ENCODE results near the gene ABCF1. TPM values are rescaled to one million over a fixed set of nuclear protein-coding genes. Genes with fewer than 3 reads are reported as not detected.

ABCF1 gene
- total RNA-seq, 4 donors from 2014 or later, result 41.7 to 46.4 (median 45.0) TPM

DNA sequence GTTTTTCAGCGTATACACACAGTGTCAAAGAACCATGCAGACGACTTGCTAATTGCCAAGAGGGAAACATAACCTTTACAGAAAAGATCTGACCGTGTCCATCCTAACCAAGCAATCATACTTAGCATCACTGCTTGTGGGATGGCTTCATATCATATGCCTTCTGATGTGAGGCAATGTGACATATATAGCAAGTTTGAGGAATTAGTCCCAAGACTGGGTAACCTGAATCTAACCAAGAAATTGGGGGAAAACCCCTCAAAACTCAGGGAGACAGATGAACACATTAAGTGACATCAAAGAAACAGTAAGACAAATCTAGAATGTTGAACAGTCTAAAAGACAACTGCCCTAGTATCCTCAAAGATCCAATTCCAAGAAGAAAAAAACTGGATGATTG, 33.3 kb upstream of the ABCF1 start:
- TF ChIP-seq POLR2A (IDR thresholded peaks at IDR 0.05) (no peak), EP300 (IDR thresholded peaks at IDR 0.05) (no peak), POLR2AphosphoS5 (IDR thresholded peaks at IDR 0.05) (no peak)
- TF ChIP-seq, protein P1, sequence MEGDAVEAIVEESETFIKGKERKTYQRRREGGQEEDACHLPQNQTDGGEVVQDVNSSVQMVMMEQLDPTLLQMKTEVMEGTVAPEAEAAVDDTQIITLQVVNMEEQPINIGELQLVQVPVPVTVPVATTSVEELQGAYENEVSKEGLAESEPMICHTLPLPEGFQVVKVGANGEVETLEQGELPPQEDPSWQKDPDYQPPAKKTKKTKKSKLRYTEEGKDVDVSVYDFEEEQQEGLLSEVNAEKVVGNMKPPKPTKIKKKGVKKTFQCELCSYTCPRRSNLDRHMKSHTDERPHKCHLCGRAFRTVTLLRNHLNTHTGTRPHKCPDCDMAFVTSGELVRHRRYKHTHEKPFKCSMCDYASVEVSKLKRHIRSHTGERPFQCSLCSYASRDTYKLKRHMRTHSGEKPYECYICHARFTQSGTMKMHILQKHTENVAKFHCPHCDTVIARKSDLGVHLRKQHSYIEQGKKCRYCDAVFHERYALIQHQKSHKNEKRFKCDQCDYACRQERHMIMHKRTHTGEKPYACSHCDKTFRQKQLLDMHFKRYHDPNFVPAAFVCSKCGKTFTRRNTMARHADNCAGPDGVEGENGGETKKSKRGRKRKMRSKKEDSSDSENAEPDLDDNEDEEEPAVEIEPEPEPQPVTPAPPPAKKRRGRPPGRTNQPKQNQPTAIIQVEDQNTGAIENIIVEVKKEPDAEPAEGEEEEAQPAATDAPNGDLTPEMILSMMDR (IDR thresholded peaks at IDR 0.05), result no peak
- H3K4me1 ChIP-seq, result peaks cover 8% of the 10 kb centered on the region
- no peak for DNase-seq (ENCODE audit: low spot score in 2 of 2)
- H3K27me3 ChIP-seq, result no peaks in the 10 kb centered on the region
- no peaks in the 10 kb centered on the region for H3K36me3 ChIP-seq
- H3K4me3 ChIP-seq, result no peak overlapping the region
- H3K9me3 ChIP-seq, result no peaks in the 10 kb centered on the region
- WGBS, result 87% methylated on average over 3 of the region's 3 CpGs
- H3K27ac ChIP-seq, result no peak overlapping the region

- no peak overlapping the region for H3K27ac ChIP-seq
- peak in 1 of 2 donors; percentile 81 for DNase-seq (ENCODE audit: low spot score in 2 of 2)
- H3K27me3 ChIP-seq, result no peaks in the 10 kb centered on the region
- H3K4me1 ChIP-seq, result peaks cover 8% of the 10 kb centered on the region
- no peak for TF ChIP-seq POLR2A (IDR thresholded peaks at IDR 0.05)
- TF ChIP-seq, protein P1 (IDR thresholded peaks at IDR 0.05), result peak; percentile 92 to 96
- no peak for TF ChIP-seq EP300 (IDR thresholded peaks at IDR 0.05)
- TF ChIP-seq POLR2AphosphoS5 (IDR thresholded peaks at IDR 0.05), result no peak
- no peaks in the 10 kb centered on the region for H3K9me3 ChIP-seq
- peaks cover 16% of the 10 kb centered on the region for H3K36me3 ChIP-seq
- H3K4me3 ChIP-seq, result peak overlapping the region; percentile 32
- 12% methylated on average over 23 of the region's 23 CpGs for WGBS
These were observed 29.5 kb upstream of the ABCF1 start for GRCh38 chr6:30541515-30542403.

DNA sequence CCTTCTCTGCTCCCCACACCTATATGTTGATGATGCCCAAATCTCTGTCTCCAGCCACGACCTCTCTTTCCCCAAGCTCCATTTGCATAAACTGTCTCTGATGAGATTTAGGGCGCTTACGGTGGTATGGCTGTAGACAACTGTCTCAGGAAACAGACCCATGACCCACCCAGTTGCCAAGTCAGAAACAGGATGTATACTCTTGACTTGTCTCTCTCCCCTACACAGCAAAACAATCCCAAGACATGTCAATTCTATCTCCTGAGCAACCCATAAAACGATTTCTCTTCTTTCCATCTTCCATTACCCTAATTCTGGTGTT, 28.9 kb upstream of the ABCF1 start:
- Histone ChIP-seq H3K27ac (no peak overlapping the region), H3K4me3 (peak overlapping the region; percentile 32), H3K27me3 (no peaks in the 10 kb centered on the region), H3K9me3 (no peaks in the 10 kb centered on the region), H3K4me1 (peaks cover 8% of the 10 kb centered on the region), H3K36me3 (peaks cover 22% of the 10 kb centered on the region)
- TF ChIP-seq EP300 (IDR thresholded peaks at IDR 0.05) (no peak), POLR2A (IDR thresholded peaks at IDR 0.05) (no peak), POLR2AphosphoS5 (IDR thresholded peaks at IDR 0.05) (no peak)
- TF ChIP-seq, protein P1 (IDR thresholded peaks at IDR 0.05), result no peak
- WGBS, result 18% methylated on average over 4 of the region's 4 CpGs
- no peak for DNase-seq (ENCODE audit: low spot score in 2 of 2)

- Histone ChIP-seq H3K27me3 (no peaks in the 10 kb centered on the region), H3K9me3 (no peaks in the 10 kb centered on the region), H3K4me3 (no peak overlapping the region), H3K27ac (no peak overlapping the region), H3K36me3 (peaks cover 27% of the 10 kb centered on the region), H3K4me1 (peaks cover 8% of the 10 kb centered on the region)
- DNase-seq (ENCODE audit: low spot score in 2 of 2), result no peak
- 79% methylated on average over 1 of the region's 1 CpG for WGBS
- TF ChIP-seq POLR2A (IDR thresholded peaks at IDR 0.05) (no peak), POLR2AphosphoS5 (IDR thresholded peaks at IDR 0.05) (no peak)
- TF ChIP-seq, protein P1 (IDR thresholded peaks at IDR 0.05), result no peak
These were observed 28.3 kb upstream of the ABCF1 start for GRCh38 chr6:30542915-30543314.

DNA sequence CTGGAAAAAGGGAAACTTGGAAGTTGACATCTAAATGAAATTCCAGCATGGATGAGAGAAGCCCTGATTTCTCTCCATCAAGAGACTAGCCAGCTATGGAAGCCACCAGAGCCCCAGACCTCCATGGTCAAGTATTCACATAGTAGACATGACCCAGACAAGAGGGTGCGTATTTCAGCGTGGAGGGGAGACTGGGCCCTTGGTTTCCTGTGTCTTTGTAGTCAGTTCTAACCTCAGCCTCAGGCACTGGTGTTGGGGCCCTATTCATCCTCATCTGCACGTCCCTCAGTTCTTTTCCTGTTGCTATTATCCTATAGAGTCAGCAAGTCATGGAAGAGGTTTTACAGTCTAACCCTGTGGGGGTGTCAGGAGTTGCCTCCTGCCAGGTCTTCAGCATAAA, 27.4 kb upstream of the ABCF1 start:
- WGBS, result 96% methylated on average over 3 of the region's 3 CpGs
- H3K9me3 ChIP-seq, result no peaks in the 10 kb centered on the region
- no peak overlapping the region for H3K4me3 ChIP-seq
- no peak for DNase-seq (ENCODE audit: low spot score in 2 of 2)
- no peak overlapping the region for H3K27ac ChIP-seq
- H3K27me3 ChIP-seq, result no peaks in the 10 kb centered on the region
- H3K4me1 ChIP-seq, result peaks cover 8% of the 10 kb centered on the region
- no peak for TF ChIP-seq POLR2A (IDR thresholded peaks at IDR 0.05)
- TF ChIP-seq EP300 (IDR thresholded peaks at IDR 0.05), result no peak
- peaks cover 36% of the 10 kb centered on the region for H3K36me3 ChIP-seq

Data from suprapubic skin (tissue), 4 donors.